Measurements from ENCODE around the gene FGD6.

Gene FGD6

DNA sequence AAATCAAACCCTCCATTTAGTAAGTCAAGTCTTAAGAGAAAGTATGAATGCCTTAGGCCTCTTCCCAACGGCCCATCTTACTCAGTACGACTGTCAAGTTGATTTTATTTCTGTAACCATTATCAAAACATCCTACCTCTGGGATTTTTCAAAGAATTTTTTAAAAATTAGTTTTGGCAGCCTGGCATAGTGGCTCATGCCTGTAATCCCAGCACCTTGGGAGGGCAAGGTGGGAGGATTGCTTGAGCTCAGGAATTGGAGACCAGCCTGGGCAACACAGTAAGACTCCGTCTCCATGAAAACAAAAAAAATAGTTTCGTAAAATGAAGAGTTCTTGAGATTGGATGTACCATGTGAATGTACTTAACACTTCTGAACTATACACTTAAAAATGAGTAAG, 4.1 kb downstream of the FGD6 start:
- TF ChIP-seq FOXA1 (IDR thresholded peaks at IDR 0.05) (no peak), FOXM1 (IDR thresholded peaks at IDR 0.05; ENCODE audit: borderline replicate concordance) (no peak), ELF4 (IDR thresholded peaks at IDR 0.05) (no peak), CTBP1 (IDR thresholded peaks at IDR 0.05; ENCODE audit: borderline replicate concordance) (no peak), SUZ12 (IDR thresholded peaks at IDR 0.05) (no peak), L3MBTL2 (conservative IDR thresholded peaks at IDR 0.05) (no peak), LEF1 (IDR thresholded peaks at IDR 0.05; ENCODE audit: borderline replicate concordance) (no peak), ZNF384 (IDR thresholded peaks at IDR 0.05) (no peak), NFRKB (IDR thresholded peaks at IDR 0.05) (no peak), TARDBP (IDR thresholded peaks at IDR 0.05) (no peak), BHLHE40 (IDR thresholded peaks at IDR 0.05; ENCODE audit: borderline replicate concordance) (no peak), HDGF (IDR thresholded peaks at IDR 0.05; ENCODE audit: borderline replicate concordance) (no peak), FOXK2 (IDR thresholded peaks at IDR 0.05) (no peak), ARNT (IDR thresholded peaks at IDR 0.05) (no peak), SP1 (IDR thresholded peaks at IDR 0.05) (no peak)
- TF ChIP-seq, protein P1, sequence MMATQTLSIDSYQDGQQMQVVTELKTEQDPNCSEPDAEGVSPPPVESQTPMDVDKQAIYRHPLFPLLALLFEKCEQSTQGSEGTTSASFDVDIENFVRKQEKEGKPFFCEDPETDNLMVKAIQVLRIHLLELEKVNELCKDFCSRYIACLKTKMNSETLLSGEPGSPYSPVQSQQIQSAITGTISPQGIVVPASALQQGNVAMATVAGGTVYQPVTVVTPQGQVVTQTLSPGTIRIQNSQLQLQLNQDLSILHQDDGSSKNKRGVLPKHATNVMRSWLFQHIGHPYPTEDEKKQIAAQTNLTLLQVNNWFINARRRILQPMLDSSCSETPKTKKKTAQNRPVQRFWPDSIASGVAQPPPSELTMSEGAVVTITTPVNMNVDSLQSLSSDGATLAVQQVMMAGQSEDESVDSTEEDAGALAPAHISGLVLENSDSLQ (IDR thresholded peaks at IDR 0.05), result no peak
- ChIA-PET POLR2A (no interaction called here), CTCF (interaction anchor here (1.6 kb wide), 1 partner anchor 96 kb away, joined by 3 read pairs; no protein-coding TSS in a partner anchor)
- DNase-seq (ENCODE audit: extremely low spot score), result no peak

DNA sequence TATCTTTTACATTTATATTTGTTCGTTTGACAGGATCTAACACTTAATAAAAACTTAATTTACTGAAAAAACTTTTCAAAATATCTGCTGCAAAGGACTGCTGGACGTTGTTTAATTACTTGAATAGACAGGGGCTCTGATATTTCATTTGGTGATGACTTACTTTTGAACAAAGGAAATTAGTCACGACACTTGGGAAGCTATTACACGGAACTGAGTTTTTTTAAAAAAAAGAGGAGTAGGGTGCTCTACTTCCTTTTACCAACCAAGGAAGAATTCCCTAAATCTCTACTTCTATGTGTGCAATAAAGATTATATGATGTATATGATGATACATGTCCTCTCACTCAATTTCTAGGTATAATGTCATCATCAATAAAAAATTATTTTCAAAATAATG, 4.7 kb downstream of the FGD6 start:
- ChIA-PET POLR2A (no interaction called here), CTCF (interaction anchor here (1.6 kb wide), 1 partner anchor 95 kb away, joined by 3 read pairs; no protein-coding TSS in a partner anchor)
- TF ChIP-seq ZNF384 (IDR thresholded peaks at IDR 0.05) (no peak), ELF4 (IDR thresholded peaks at IDR 0.05) (no peak), FOXK2 (IDR thresholded peaks at IDR 0.05) (no peak)
- DNase-seq (ENCODE audit: extremely low spot score), result no peak

DNA sequence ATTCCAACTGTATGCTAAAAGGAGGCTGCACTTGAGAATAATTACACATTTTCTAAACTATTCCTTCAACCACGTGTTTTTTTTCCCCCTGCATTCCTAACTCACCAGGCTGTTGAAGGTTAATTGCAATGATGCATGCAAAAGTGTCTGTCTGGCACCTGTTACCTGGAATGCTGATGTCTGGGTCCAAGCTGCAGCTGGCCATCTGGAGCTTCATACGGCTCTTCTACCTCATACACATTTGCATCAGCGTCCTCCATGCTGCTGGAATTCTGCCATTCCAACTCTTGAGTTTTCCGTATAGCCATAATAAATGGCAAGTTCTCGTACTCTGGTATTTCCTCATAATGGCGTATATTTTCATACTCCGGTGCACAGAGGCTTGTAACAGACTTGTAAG, 8.6 kb downstream of the FGD6 start:
- no peak for DNase-seq (ENCODE audit: extremely low spot score)
- CTCF ChIA-PET, result no interaction called here

DNA sequence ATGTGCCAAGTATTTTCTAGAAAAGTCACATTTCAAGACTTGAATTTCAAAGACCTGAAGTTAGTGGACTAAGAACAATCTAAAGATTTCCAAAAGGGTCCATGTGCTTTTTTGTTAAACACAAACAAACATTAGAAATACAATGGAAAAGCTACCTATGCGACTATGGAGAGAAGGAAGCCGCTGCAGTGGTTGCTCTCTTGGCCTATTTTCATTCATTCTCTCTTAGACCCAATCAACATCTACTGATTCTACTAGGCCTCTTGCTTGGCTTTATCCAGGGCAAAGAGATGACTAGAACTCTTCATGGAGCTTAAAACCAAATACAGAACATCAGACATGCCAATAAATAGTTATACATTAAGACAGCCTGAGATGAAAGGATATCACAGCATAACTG, 9.9 kb downstream of the FGD6 start:
- no peak for DNase-seq (ENCODE audit: extremely low spot score)
- ChIA-PET POLR2A (no interaction called here), CTCF (no interaction called here)
- TF ChIP-seq LEF1 (IDR thresholded peaks at IDR 0.05; ENCODE audit: borderline replicate concordance) (no peak), ELF4 (IDR thresholded peaks at IDR 0.05) (no peak), FOXK2 (IDR thresholded peaks at IDR 0.05) (no peak), SUZ12 (IDR thresholded peaks at IDR 0.05) (no peak), FOXM1 (IDR thresholded peaks at IDR 0.05; ENCODE audit: borderline replicate concordance) (no peak), CTBP1 (IDR thresholded peaks at IDR 0.05; ENCODE audit: borderline replicate concordance) (no peak), TARDBP (IDR thresholded peaks at IDR 0.05) (no peak), ZNF384 (IDR thresholded peaks at IDR 0.05) (no peak), L3MBTL2 (conservative IDR thresholded peaks at IDR 0.05) (no peak), BHLHE40 (IDR thresholded peaks at IDR 0.05; ENCODE audit: borderline replicate concordance) (no peak), ARNT (IDR thresholded peaks at IDR 0.05) (no peak), NFRKB (IDR thresholded peaks at IDR 0.05) (no peak), HDGF (IDR thresholded peaks at IDR 0.05; ENCODE audit: borderline replicate concordance) (no peak), SP1 (IDR thresholded peaks at IDR 0.05) (no peak), FOXA1 (IDR thresholded peaks at IDR 0.05) (no peak)
- TF ChIP-seq, protein P1 (IDR thresholded peaks at IDR 0.05), result no peak

More for the DNA sequence above, 8.6 kb downstream of the FGD6 start:
- TF ChIP-seq FOXM1 (IDR thresholded peaks at IDR 0.05; ENCODE audit: borderline replicate concordance) (no peak), BHLHE40 (IDR thresholded peaks at IDR 0.05; ENCODE audit: borderline replicate concordance) (no peak), LEF1 (IDR thresholded peaks at IDR 0.05; ENCODE audit: borderline replicate concordance) (no peak), HDGF (IDR thresholded peaks at IDR 0.05; ENCODE audit: borderline replicate concordance) (no peak), CTBP1 (IDR thresholded peaks at IDR 0.05; ENCODE audit: borderline replicate concordance) (no peak), L3MBTL2 (conservative IDR thresholded peaks at IDR 0.05) (no peak), ARNT (IDR thresholded peaks at IDR 0.05) (no peak), SUZ12 (IDR thresholded peaks at IDR 0.05) (no peak), NFRKB (IDR thresholded peaks at IDR 0.05) (no peak), FOXA1 (IDR thresholded peaks at IDR 0.05) (no peak)
- POLR2A ChIA-PET, result no interaction called here

DNA sequence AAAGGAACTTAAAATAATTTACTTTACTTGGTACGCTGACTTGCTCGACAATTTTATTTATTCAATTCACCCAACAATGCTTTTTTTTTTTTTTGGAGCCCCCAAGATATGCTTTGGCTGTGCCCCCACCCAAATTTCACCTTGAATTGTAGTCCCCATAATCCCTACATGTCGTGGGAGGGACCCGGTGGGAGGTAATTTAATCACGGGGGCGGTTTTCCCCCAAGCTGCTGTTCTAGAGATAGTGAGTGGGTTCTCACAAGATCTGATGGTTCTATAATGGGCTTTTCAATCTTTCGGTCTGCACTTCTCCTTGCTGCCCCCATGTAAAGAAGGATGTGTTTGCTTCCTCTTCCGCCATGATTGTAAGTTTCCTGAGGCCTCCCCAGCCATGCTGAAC, 10.4 kb downstream of the FGD6 start:
- ChIA-PET CTCF (no interaction called here), POLR2A (no interaction called here)
- no peak for DNase-seq (ENCODE audit: extremely low spot score)
- no peak for TF ChIP-seq FOXM1 (IDR thresholded peaks at IDR 0.05; ENCODE audit: borderline replicate concordance)
- TF ChIP-seq L3MBTL2 (conservative IDR thresholded peaks at IDR 0.05), result no peak
- TF ChIP-seq SUZ12 (IDR thresholded peaks at IDR 0.05), result no peak
- TF ChIP-seq ZNF384 (IDR thresholded peaks at IDR 0.05), result no peak
- TF ChIP-seq, protein P1 (IDR thresholded peaks at IDR 0.05), result no peak
- TF ChIP-seq CTBP1 (IDR thresholded peaks at IDR 0.05; ENCODE audit: borderline replicate concordance), result no peak
- no peak for TF ChIP-seq LEF1 (IDR thresholded peaks at IDR 0.05; ENCODE audit: borderline replicate concordance)
- TF ChIP-seq SP1 (IDR thresholded peaks at IDR 0.05), result no peak
- no peak for TF ChIP-seq BHLHE40 (IDR thresholded peaks at IDR 0.05; ENCODE audit: borderline replicate concordance)
- no peak for TF ChIP-seq NFRKB (IDR thresholded peaks at IDR 0.05)
- no peak for TF ChIP-seq HDGF (IDR thresholded peaks at IDR 0.05; ENCODE audit: borderline replicate concordance)
- no peak for TF ChIP-seq FOXK2 (IDR thresholded peaks at IDR 0.05)
- no peak for TF ChIP-seq ELF4 (IDR thresholded peaks at IDR 0.05)
- TF ChIP-seq FOXA1 (IDR thresholded peaks at IDR 0.05), result no peak
- no peak for TF ChIP-seq TARDBP (IDR thresholded peaks at IDR 0.05)
- no peak for TF ChIP-seq ARNT (IDR thresholded peaks at IDR 0.05)

DNA sequence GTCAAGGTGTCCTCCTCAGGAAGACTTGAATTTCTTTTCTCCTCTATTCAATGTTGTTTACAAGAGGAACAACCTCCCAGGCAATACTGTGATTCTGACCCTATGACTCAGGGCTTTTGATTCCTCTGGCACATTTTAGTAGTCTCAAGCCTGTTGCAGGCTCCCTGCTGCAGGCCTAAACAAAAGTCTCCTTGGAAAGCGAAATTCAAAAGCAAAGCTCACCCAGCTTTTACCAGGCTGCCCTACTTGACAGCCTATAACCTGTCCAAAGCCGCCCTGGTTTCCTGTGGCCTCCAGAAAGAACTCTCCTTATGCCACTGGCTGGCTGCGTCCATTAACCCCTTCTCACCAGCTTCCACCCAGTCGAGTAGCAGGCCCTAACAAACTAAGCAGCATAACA, 11.6 kb downstream of the FGD6 start:
- TF ChIP-seq FOXA1 (IDR thresholded peaks at IDR 0.05) (no peak), TARDBP (IDR thresholded peaks at IDR 0.05) (no peak), HDGF (IDR thresholded peaks at IDR 0.05; ENCODE audit: borderline replicate concordance) (no peak), ZNF384 (IDR thresholded peaks at IDR 0.05) (no peak), BHLHE40 (IDR thresholded peaks at IDR 0.05; ENCODE audit: borderline replicate concordance) (no peak), CTBP1 (IDR thresholded peaks at IDR 0.05; ENCODE audit: borderline replicate concordance) (no peak)
- POLR2A ChIA-PET, result interaction anchor here (1.5 kb wide), 1 partner anchor 12 kb away, joined by 6 read pairs; the partner anchor contains the start of genes FGD6 and VEZT
- CTCF ChIA-PET, result no interaction called here
- no peak for DNase-seq (ENCODE audit: extremely low spot score)
